SW480 (cell line): Measurements from ENCODE around the gene PTX3.

Experiments used
- DNase-seq: peaks from one replicate; pipeline ENCODE4 v3.0.0-alpha.2; 2016; ENCODE audit warnings: low spot score

The PTX3 gene

GRCh38 chr3:157423337-157423736 lies 13.3 kb upstream of the PTX3 start:
- DNase-seq = no peak

GRCh38 chr3:157427901-157428300 lies 8.7 kb upstream of the PTX3 start:
- no peak for DNase-seq

- no peak for DNase-seq
These were observed 7.8 kb upstream of the PTX3 start for GRCh38 chr3:157428853-157429252.

GRCh38 chr3:157429708-157430107 lies 6.9 kb upstream of the PTX3 start:
- no peak for DNase-seq

GRCh38 chr3:157438194-157438730 lies 1.6 kb downstream of the PTX3 start:
- DNase-seq = no peak

- no peak for DNase-seq
These were observed 4.5 kb downstream of the PTX3 start for GRCh38 chr3:157441102-157441624.

GRCh38 chr3:157442729-157443128 lies 6.1 kb downstream of the PTX3 start:
- no peak for DNase-seq

- no peak for DNase-seq
These were observed 7.5 kb downstream of the PTX3 start for GRCh38 chr3:157443905-157444796.

GRCh38 chr3:157444797-157445184 lies 8.1 kb downstream of the PTX3 start:
- DNase-seq = no peak

GRCh38 chr3:157445857-157446256 lies 9.2 kb downstream of the PTX3 start:
- DNase-seq = peak; percentile 11

GRCh38 chr3:157447026-157447694 lies 10.5 kb downstream of the PTX3 start:
- peak; percentile 18 for DNase-seq

- DNase-seq = no peak
These were observed 15.4 kb downstream of the PTX3 start for GRCh38 chr3:157452097-157452496.

- DNase-seq = no peak
These were observed 17.2 kb downstream of the PTX3 start for GRCh38 chr3:157453824-157454223.

- no peak for DNase-seq
These were observed 23.1 kb downstream of the PTX3 start for GRCh38 chr3:157459706-157460105.

GRCh38 chr3:157460253-157460652 lies 23.6 kb downstream of the PTX3 start:
- DNase-seq = no peak

- DNase-seq = no peak
These were observed 27.2 kb downstream of the PTX3 start for GRCh38 chr3:157463816-157464215.

GRCh38 chr3:157464321-157464720 lies 27.7 kb downstream of the PTX3 start:
- DNase-seq = no peak

GRCh38 chr3:157465741-157466140 lies 29.1 kb downstream of the PTX3 start:
- DNase-seq = no peak

- no peak for DNase-seq
These were observed 30.6 kb downstream of the PTX3 start for GRCh38 chr3:157467200-157467599.

- no peak for DNase-seq
These were observed 33.1 kb downstream of the PTX3 start for GRCh38 chr3:157469561-157470294.

- no peak for DNase-seq
These were observed 34.4 kb downstream of the PTX3 start for GRCh38 chr3:157471064-157471463.

GRCh38 chr3:157472648-157473047 lies 36.0 kb downstream of the PTX3 start:
- no peak for DNase-seq
